Activated naive CD8-positive, alpha-beta T cell treated with anti-CD3 and anti-CD28 coated beads for 36 hours (primary cell): ENCODE measurements around the gene C16orf89. TPM values are rescaled to one million over a fixed set of nuclear protein-coding genes. Genes with fewer than 3 reads are reported as not detected.
A peak's percentile ranks its signal among the peaks of the same experiment; 100 is the strongest.

Source experiments
- DNase-seq: peaks from one replicate; pipeline ENCODE4 v3.0.0; 2021
- H3K27ac Mint-ChIP-seq: one replicate; pipeline ENCODE4 v1.8.0; 2022; ENCODE audit warnings: mild to moderate bottlenecking, moderate library complexity, mixed read lengths
- H3K27me3 Mint-ChIP-seq: one replicate; pipeline ENCODE4 v1.8.0; 2022; ENCODE audit warnings: mild to moderate bottlenecking, mixed read lengths
- H3K36me3 Mint-ChIP-seq: one replicate; pipeline ENCODE4 v1.8.0; 2021; ENCODE audit warnings: mild to moderate bottlenecking, mixed read lengths
- H3K4me1 Mint-ChIP-seq: one replicate; pipeline ENCODE4 v1.8.0; 2021; ENCODE audit warnings: mixed read lengths
- H3K4me3 Mint-ChIP-seq: one replicate; pipeline ENCODE4 v1.8.0; 2022; ENCODE audit warnings: mild to moderate bottlenecking, moderate library complexity, mixed read lengths
- H3K9me3 Mint-ChIP-seq: one replicate; pipeline ENCODE4 v1.8.0; 2022; ENCODE audit warnings: mixed read lengths
- total RNA-seq, 2 experiments: library from RNA; stranded (reverse); gene quantifications; one replicate each; pipeline ENCODE4 v1.2.3, GENCODE V29; 2021

Gene C16orf89
- total RNA-seq, 2 experiments from 2014 or later, result not detected

DNA sequence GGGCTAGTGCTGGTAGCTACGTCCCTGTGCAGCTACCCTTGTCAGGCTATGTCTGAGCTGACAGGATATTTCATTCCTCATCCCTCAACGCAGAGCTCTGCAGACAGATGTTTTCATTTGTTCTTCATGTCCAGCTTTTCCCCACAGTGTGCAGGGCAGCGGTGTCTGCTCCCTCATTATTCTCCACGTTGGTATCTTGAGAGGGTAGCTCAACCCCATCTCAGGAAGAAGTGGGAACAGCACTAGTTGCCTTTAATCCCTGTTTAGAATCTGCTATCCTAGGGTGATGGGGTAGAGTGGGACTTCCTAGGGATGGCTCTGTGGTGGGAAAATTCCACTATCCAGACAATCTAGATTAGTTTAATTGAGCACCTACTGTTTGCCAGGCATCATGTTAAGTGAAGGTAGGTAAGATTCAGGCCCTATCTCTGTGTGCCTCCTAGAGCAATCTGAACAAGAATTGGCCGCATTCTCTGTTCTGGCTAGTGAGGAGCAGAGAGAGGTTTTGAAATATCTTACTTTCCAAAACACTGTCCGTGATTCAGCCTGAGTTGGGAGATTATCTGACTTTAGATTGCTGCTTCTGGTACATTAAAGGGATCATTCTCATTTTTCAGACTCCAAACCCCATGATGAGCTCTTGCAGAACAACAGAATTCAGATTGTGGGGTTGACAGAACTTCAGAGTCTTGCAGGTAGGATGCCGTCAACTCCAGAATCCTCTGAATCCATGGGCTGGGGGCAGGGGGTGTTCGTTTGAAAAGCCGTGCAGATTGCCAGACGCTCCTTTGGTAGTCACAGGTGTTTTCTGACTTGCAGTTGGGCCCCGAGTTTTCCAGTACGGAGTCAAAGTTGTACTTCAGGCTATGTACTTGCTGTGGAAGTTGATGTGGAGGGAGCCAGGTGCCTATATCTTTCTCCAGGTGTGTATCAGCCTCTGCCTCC, 6.8 kb upstream of the C16orf89 start:
- H3K27me3 Mint-ChIP-seq, result no peaks in the 10 kb centered on the region
- peaks cover 26% of the 10 kb centered on the region for H3K4me1 Mint-ChIP-seq
- H3K36me3 Mint-ChIP-seq, result peaks cover 9% of the 10 kb centered on the region
- H3K4me3 Mint-ChIP-seq, result peak overlapping the region; percentile 96
- peak overlapping the region; percentile 96 for H3K27ac Mint-ChIP-seq
- DNase-seq, result no peak
- H3K9me3 Mint-ChIP-seq, result peaks cover 1% of the 10 kb centered on the region

DNA sequence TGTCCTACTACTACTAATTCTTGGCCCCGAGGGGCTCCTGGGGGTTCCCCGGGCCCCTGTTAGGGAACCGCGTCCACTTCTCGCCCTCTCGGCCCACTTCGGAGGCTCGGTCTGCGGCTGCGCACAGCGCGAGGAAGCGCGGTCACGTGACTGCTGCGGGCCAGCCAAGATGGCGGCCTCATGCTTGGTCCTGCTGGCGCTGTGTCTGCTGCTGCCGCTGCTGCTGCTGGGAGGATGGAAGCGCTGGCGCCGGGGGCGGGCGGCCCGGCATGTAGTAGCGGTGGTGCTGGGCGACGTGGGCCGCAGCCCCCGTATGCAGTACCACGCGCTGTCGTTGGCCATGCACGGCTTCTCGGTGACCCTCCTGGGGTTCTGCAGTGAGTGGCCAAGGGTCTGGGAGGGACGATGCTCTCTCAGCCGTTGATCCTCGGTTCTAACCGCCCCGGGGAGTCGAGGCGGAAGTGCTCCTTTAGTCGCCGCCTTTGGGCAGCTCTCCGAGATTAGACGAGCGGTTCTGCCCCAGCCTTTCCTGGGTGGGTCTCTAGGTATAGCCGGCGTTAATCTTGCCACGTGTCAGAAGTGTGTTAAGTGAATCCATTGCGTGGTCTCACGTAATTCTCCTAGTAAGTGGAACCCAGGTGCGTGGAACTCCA, 6.1 kb upstream of the C16orf89 start, which contains the start of gene ALG1:
Gene ALG1, plus strand, starts transcription at position 163 of the 653 bp plus-strand sequence. Its CDS starts 7 bp downstream, at position 170.
- DNase-seq, result peak; percentile 90
- peaks cover 9% of the 10 kb centered on the region for H3K36me3 Mint-ChIP-seq
- H3K9me3 Mint-ChIP-seq, result peaks cover 1% of the 10 kb centered on the region
- H3K27ac Mint-ChIP-seq, result peak within 1 kb of the TSS; percentile 96
- H3K27me3 Mint-ChIP-seq, result no peaks in the 10 kb centered on the region
- peak within 1 kb of the TSS; percentile 96 for H3K4me3 Mint-ChIP-seq
- peaks cover 26% of the 10 kb centered on the region for H3K4me1 Mint-ChIP-seq

DNA sequence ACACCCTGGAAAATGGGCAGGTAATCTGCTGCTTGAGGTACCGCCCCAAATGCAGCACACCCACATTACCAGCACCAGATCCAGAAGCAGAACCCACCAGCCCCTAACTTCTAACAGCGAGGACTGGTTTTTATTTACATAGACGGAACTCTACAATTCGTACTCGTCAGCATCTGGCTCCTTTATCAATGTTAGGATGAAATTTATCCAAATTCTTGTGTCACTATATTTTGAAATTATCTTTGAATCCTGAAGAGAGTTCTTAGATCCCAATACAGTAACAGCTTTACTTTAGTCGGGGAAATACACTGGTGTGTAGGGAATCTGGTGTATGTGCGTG, 5.6 kb upstream of the C16orf89 start:
- Mint-ChIP-seq H3K9me3 (peaks cover 1% of the 10 kb centered on the region), H3K27ac (peak overlapping the region; percentile 96), H3K4me3 (peak overlapping the region; percentile 96), H3K36me3 (peaks cover 9% of the 10 kb centered on the region), H3K4me1 (peaks cover 26% of the 10 kb centered on the region), H3K27me3 (no peaks in the 10 kb centered on the region)
- DNase-seq, result no peak

DNA sequence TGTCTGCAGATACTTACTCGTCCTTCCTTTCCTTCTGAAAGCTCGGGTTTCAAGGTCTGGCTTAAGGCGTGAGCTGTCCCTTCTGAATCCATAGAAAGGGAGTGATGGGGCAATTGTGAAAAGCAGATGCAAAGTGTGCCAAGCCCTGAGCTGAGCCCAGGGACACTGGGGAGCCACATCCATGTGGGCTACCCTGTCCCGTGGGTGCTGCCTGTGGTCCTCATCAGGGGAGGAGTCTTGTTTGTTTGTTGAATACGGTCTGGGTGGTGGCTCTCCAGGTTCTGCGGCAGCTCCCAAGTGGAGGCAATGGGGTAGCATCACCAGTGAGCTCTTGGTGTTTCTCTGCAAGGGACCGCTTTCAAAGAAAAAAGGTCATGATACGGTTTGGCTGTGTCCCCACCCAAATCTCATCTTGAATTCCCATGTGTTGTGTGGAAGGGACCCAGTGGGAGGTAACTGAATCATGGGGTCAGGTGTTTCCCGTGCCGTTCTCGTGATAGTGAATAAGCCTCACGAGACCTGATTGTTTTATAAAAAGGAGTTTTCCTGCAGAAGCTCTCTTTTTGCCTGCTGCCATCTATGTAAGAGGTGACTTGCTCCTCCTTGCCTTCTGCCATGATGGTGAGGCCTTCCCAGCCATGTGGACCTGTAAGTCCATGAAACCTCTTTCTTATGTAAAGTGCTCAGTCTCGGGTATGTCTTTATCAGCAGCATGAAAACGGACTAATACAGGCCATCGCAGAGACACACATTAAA, 4.9 kb upstream of the C16orf89 start:
- H3K9me3 Mint-ChIP-seq, result peaks cover 1% of the 10 kb centered on the region
- no peaks in the 10 kb centered on the region for H3K27me3 Mint-ChIP-seq
- no peak for DNase-seq
- no peak overlapping the region for H3K4me3 Mint-ChIP-seq
- peak overlapping the region; percentile 96 for H3K27ac Mint-ChIP-seq
- peaks cover 26% of the 10 kb centered on the region for H3K4me1 Mint-ChIP-seq
- peaks cover 9% of the 10 kb centered on the region for H3K36me3 Mint-ChIP-seq

DNA sequence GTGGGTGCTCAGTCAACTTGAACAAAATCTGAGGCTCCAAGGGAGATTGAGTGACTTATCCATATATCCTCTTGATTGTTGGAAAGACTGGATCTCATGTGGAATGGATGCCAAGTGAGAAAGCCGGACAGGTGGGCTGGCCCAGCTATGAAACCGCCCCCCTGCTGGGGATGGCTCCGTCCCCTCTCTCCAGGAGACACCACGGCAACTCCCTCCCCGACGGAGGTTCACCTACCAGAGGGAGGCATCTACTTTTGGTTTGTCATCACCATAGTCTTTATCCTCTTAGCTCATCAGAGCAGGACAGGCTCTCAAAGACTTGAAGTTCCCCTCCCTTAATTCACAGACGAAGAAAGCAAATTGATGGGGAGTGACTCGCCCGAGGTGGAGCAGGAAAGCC, 4.1 kb upstream of the C16orf89 start:
- Mint-ChIP-seq H3K27ac (no peak overlapping the region), H3K27me3 (no peaks in the 10 kb centered on the region), H3K4me3 (no peak overlapping the region), H3K4me1 (peaks cover 26% of the 10 kb centered on the region), H3K9me3 (peaks cover 1% of the 10 kb centered on the region), H3K36me3 (peaks cover 9% of the 10 kb centered on the region)
- no peak for DNase-seq

DNA sequence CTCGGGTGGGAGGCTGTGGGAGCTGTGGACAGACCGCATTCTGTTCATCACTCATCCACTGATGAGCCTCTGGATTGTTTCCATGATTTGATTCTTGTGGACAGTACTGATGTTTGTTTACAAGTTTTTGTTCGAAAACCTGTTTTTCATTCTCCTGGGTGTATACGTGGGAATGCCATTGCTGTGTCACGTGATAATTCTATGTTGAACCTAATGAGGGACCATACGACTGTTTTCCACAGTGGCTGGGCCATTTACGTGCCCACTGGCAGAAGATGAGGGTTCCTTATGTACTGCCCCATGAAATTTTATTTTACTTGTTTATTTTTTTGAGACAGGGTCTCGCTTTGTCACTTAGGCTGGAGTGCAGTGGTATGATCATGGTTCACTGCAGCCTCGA, 3.3 kb upstream of the C16orf89 start:
- Mint-ChIP-seq H3K4me3 (no peak overlapping the region), H3K27me3 (no peaks in the 10 kb centered on the region), H3K36me3 (peaks cover 8% of the 10 kb centered on the region), H3K27ac (no peak overlapping the region), H3K9me3 (peaks cover 1% of the 10 kb centered on the region), H3K4me1 (peaks cover 21% of the 10 kb centered on the region)
- no peak for DNase-seq

DNA sequence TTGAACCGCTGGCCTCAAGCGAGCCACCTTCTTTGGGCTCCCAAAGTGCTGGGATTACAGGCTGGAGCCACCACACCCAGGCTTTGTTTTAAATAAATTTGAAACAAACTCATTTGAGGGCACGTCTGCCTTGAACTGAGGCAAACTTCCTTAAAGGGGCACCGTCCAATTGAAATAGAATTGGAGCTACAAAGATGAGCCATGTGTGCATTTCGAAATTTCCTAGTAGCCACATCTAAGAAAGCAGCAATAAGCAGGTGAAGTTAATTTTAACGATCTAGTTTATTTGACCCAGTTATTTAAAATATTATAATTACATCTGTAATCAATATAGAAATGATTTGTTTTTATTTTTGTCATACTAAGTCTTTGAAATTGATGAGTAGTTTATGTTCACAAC, 755 bp upstream of the C16orf89 start:
- DNase-seq, result no peak
- H3K9me3 Mint-ChIP-seq, result peaks cover 1% of the 10 kb centered on the region

DNA sequence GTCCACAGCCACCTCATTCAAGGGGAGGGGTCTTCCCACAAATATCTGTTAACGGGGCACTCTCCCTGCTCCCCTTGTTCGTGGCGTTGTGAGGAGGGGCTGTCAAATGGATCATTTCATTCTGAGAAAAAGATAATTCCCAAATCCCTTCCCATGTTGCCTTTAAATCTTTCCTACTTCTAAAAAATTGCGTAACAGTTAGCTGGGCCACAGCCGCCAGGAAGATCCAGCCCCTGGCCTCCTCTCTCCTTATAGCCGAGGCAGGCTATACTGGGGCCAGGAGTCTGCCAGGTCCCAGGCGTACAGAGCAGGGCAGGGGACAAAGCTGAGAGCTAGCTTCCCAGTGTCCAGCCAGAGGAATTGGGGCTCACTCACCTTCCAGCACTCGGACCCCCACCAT, 430 bp downstream of the C16orf89 start:
- H3K4me1 Mint-ChIP-seq, result no peaks in the 10 kb centered on the region
- H3K27ac Mint-ChIP-seq, result no peak overlapping the region
- no peaks in the 10 kb centered on the region for H3K36me3 Mint-ChIP-seq
- no peaks in the 10 kb centered on the region for H3K9me3 Mint-ChIP-seq
- H3K4me3 Mint-ChIP-seq, result no peak overlapping the region
- no peaks in the 10 kb centered on the region for H3K27me3 Mint-ChIP-seq
- no peak for DNase-seq

More for the DNA sequence above, 755 bp upstream of the C16orf89 start:
- H3K4me3 Mint-ChIP-seq, result no peak overlapping the region
- H3K4me1 Mint-ChIP-seq, result peaks cover 7% of the 10 kb centered on the region
- no peaks in the 10 kb centered on the region for H3K27me3 Mint-ChIP-seq
- H3K36me3 Mint-ChIP-seq, result peaks cover 2% of the 10 kb centered on the region
- no peak overlapping the region for H3K27ac Mint-ChIP-seq

DNA sequence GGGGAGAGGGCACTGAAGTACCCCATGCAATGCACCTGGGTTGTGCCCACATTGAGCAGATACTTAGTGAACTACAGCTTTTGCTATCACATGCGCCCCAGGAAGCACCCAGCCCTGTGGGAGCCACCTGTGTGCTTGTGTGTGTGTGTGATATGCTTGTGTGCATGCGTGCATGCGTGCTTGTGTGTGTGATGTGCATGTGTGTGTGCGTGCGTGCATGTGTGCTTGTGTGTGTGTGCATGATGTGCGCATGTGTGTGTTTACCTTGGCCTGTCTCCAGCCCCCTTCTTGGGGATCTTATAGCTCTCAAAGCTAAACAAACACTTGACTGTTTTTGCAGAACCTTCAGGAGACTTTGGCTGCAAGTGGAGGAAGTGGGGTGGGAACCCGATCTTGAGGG, 841 bp downstream of the C16orf89 start:
- no peaks in the 10 kb centered on the region for H3K9me3 Mint-ChIP-seq
- no peak overlapping the region for H3K27ac Mint-ChIP-seq
- H3K27me3 Mint-ChIP-seq, result no peaks in the 10 kb centered on the region
- H3K4me1 Mint-ChIP-seq, result no peaks in the 10 kb centered on the region
- H3K4me3 Mint-ChIP-seq, result no peak overlapping the region
- no peak for DNase-seq
- no peaks in the 10 kb centered on the region for H3K36me3 Mint-ChIP-seq

DNA sequence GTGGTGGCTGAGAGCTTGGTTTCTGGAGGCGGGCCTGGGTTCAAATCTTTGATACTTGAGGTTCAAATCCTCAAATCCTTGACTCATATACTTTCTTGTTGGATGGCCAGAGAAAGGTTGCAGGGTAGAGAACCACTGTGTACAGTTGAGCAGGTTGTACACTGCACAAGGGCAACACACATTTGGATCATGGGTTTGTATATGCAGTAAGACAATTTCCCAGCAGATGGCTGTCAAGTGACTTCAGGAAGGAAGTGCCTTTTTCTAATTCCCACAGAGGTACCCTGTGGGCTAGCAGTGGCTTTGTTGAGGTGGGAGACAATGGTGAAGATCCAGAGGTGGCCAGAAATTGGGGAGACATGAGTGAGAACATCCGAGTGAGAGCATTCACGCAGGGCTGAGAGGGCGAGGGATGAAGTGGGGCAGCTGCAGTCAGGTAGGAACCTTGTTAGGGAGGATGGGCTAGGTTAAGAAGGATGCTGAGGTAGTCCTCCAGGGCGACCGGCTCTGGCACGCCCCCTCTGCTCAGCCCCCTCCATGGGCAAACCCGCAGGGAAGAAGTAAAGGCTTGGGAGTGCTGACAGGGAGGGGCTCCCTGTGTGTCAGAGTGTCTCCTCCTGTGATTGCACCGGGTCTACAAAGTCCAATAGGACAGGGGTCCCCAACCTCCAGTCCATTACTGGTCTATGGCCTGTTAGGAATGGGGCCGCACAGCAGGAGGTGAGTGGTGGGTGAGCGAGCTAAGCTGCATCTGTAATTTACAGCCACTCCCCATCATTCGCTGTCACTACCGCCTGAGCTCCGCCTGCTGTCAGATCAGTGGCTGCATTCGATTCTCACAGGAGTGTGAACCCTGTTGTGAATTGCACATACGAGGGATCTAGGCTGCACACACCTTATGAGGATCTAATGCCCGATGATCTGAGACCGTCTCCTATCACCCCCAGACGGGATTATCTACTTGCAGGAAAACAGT, 2.7 kb downstream of the C16orf89 start:
- Mint-ChIP-seq H3K4me3 (no peak overlapping the region), H3K9me3 (no peaks in the 10 kb centered on the region), H3K27ac (no peak overlapping the region), H3K27me3 (no peaks in the 10 kb centered on the region), H3K4me1 (no peaks in the 10 kb centered on the region), H3K36me3 (no peaks in the 10 kb centered on the region)
- DNase-seq, result no peak

DNA sequence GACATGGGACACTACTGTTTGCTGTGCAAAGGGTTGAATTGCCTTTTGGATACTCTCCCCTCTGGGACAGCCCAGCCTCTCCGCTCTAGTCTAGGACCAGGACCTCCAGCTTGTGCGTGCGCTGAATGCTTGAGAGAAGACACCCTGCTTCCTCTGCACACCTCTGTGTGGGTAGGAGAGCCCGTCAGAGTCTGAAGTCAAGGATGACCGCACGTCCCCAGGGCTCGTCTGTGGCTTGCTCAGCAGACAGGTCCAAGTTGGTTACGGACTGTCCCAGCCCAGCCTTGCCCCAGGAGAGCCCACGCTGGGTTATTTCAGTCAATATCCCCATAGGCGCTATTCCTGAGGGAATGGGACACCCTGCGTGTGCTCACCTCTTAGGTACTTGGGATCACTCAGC, 3.7 kb downstream of the C16orf89 start:
- no peaks in the 10 kb centered on the region for H3K36me3 Mint-ChIP-seq
- no peak overlapping the region for H3K4me3 Mint-ChIP-seq
- no peak overlapping the region for H3K27ac Mint-ChIP-seq
- no peaks in the 10 kb centered on the region for H3K4me1 Mint-ChIP-seq
- no peak for DNase-seq
- no peaks in the 10 kb centered on the region for H3K9me3 Mint-ChIP-seq
- H3K27me3 Mint-ChIP-seq, result no peaks in the 10 kb centered on the region

DNA sequence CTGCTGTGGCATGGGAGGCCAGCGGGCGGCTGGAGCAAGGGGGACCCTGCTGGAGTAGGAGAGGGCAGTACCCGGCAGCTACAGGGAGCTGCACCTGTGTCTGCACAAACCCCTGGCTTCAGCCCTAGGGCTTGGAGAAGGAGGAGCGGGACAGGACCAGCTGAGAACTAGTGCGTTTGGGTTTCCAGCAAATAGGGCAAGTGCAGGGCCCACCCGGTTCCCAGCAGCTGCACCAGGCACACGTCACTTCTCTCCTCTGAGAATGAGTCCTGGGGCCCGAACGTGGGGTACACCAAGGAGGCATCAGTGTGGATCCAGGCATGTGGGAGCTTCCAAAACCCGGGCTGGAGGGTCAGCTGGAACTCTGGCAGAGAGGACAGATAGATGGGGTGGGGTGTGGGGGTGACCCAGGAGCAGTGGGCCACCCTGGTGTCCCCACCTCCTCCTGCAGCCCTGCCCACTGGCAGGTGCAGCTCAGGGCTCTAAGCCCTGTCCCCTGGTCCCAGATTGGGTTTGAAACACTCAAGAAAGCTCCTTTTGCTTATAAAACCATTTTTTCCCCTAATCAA, 5.6 kb downstream of the C16orf89 start:
- H3K27me3 Mint-ChIP-seq, result no peaks in the 10 kb centered on the region
- no peaks in the 10 kb centered on the region for H3K36me3 Mint-ChIP-seq
- H3K4me3 Mint-ChIP-seq, result no peak overlapping the region
- H3K27ac Mint-ChIP-seq, result no peak overlapping the region
- H3K9me3 Mint-ChIP-seq, result no peaks in the 10 kb centered on the region
- no peak for DNase-seq
- H3K4me1 Mint-ChIP-seq, result peaks cover 2% of the 10 kb centered on the region

DNA sequence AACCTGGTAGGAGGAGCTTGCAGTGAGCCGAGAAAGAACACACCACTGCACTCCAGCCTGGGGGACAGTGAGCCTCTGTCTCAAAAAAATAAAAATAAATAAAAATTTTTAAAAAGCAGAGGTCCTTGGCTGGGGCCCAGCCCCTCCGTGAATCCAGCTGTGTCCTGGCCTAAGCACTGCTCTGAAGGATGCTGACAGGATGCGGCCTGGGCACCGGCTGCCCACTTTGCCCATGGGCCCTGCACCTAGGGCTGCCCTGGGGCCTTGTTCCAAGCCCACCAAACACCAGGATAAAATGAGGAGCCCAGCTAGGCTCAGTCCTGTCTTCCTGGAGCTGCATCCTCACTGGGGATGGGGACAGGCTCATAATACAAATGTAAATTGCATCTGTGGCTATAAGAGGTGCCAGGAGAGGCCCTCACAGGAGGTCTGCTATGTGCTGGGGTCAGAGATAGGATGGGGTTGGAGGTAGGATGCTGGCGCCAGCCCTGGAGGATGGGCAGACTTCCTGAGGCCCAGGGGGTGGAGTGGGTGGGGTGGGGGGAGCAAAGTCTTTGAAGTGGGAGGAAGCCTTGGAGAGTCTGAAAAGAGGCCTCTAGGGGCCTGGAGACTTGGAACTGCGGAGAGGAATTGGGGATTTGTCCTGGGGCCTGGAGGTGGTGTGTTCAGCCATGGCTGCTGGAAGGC, 6.2 kb downstream of the C16orf89 start:
- no peaks in the 10 kb centered on the region for H3K27me3 Mint-ChIP-seq
- H3K36me3 Mint-ChIP-seq, result no peaks in the 10 kb centered on the region
- no peaks in the 10 kb centered on the region for H3K9me3 Mint-ChIP-seq
- DNase-seq, result no peak
- peaks cover 2% of the 10 kb centered on the region for H3K4me1 Mint-ChIP-seq
- H3K4me3 Mint-ChIP-seq, result no peak overlapping the region
- no peak overlapping the region for H3K27ac Mint-ChIP-seq
